ENCODE measurements around the gene GPRC5C.

Gene GPRC5C

GRCh38 chr17:74393346-74393942 lies 38.4 kb upstream of the GPRC5C start:
- Histone ChIP-seq H3K27me3 (no peaks in the 10 kb centered on the region), H3K27ac (no peak overlapping the region), H3K9me3 (no peaks in the 10 kb centered on the region), H3K36me3 (no peaks in the 10 kb centered on the region), H3K4me1 (ENCODE audit: control insufficient read depth in 1 of 2, insufficient read depth in 1 of 2, low read depth in 1 of 2, low read length in 1 of 2) (peaks cover 22 to 23% of the 10 kb centered on the region in 2 experiments), H3K4me3 (ENCODE audit: low read depth in 1 of 2, low read length in 1 of 2) (no peak overlapping the region)
- no peak for TF ChIP-seq CTCF (IDR thresholded peaks at IDR 0.05)

- Histone ChIP-seq H3K4me1 (ENCODE audit: control insufficient read depth in 1 of 2, insufficient read depth in 1 of 2, low read depth in 1 of 2, low read length in 1 of 2) (peaks cover 21 to 23% of the 10 kb centered on the region in 2 experiments), H3K27me3 (no peaks in the 10 kb centered on the region), H3K36me3 (no peaks in the 10 kb centered on the region), H3K4me3 (ENCODE audit: low read depth in 1 of 2, low read length in 1 of 2) (no peak overlapping the region), H3K9me3 (no peaks in the 10 kb centered on the region), H3K27ac (no peak overlapping the region)
- no peak for TF ChIP-seq CTCF (IDR thresholded peaks at IDR 0.05)
These were observed 37.5 kb upstream of the GPRC5C start for GRCh38 chr17:74394275-74394950.

DNA sequence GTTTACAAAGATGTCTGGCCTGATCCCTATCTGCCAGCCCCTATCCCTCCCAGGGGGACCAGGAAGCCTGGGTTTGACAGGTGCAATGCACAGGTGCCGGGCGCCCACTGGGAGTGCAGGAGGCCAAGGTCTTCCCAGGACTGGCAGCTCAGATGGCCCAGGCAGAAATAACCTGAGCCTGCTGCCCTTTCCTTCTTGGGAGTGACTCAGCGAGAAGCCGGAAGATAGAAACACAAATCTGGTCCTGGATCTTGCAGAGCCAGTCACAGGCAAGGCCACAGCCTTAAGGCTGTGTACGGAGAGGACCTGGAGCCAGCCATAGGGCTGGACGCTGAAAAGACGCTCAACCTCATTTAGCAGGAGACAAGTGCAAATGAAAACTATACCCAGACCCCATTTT lies 36.9 kb upstream of the GPRC5C start:
- no peak overlapping the region for H3K27ac ChIP-seq
- H3K4me3 ChIP-seq (ENCODE audit: low read depth in 1 of 2, low read length in 1 of 2) = no peak overlapping the region
- peaks cover 17 to 23% of the 10 kb centered on the region in 2 experiments for H3K4me1 ChIP-seq (ENCODE audit: control insufficient read depth in 1 of 2, insufficient read depth in 1 of 2, low read depth in 1 of 2, low read length in 1 of 2)
- H3K27me3 ChIP-seq = no peaks in the 10 kb centered on the region
- no peaks in the 10 kb centered on the region for H3K36me3 ChIP-seq
- no peak for TF ChIP-seq CTCF (IDR thresholded peaks at IDR 0.05)
- H3K9me3 ChIP-seq = no peaks in the 10 kb centered on the region

DNA sequence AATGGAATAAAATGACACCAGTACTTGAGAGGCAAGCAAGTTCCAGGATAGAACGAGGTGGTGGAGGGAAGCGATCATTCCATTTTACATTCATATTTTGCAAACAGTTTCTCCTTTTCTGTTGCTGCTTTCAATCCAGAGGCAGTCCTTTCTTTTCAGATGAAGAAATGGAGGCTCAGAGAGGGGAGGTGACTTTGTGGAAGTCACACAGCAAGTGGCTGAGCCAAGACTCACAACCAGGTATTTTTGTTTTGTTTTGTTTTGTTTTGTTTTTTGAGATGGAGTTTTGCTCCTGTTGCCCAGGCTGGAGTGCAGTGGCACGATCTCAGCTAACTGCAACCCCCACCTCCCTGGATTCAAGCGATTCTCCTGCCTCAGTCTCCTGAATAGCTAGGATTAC lies 35.3 kb upstream of the GPRC5C start:
- Histone ChIP-seq H3K27ac (no peak overlapping the region), H3K4me3 (ENCODE audit: low read depth in 1 of 2, low read length in 1 of 2) (no peak overlapping the region), H3K27me3 (no peaks in the 10 kb centered on the region), H3K4me1 (ENCODE audit: control insufficient read depth in 1 of 2, insufficient read depth in 1 of 2, low read depth in 1 of 2, low read length in 1 of 2) (peaks cover 7 to 12% of the 10 kb centered on the region in 2 experiments), H3K36me3 (no peaks in the 10 kb centered on the region), H3K9me3 (no peaks in the 10 kb centered on the region)
- no peak for TF ChIP-seq CTCF (IDR thresholded peaks at IDR 0.05)

DNA sequence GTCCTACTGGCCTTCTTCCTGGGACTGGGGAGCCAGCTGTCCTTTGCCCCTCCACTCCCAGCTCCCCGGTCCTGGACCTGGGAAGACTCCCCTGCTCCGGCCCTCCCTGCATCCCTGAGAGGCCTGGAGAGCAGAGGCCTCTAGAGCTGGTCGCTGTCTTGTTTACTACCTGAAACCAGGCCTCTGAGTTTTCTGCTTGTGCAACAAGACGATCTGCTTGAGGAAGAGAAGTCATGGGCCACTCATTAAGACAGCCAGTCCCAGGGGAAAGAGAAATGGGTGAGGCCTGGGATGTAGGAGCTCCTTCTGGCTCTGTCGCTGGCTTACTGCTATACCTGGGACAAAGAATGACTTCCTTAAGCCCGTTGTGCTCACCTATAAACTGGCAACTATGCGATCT lies 29.8 kb upstream of the GPRC5C start:
- peaks cover 12% of the 10 kb centered on the region for H3K27me3 ChIP-seq
- no peak for TF ChIP-seq CTCF (IDR thresholded peaks at IDR 0.05)
- no peaks in the 10 kb centered on the region for H3K9me3 ChIP-seq
- H3K36me3 ChIP-seq = no peaks in the 10 kb centered on the region
- H3K27ac ChIP-seq = no peak overlapping the region
- H3K4me1 ChIP-seq (ENCODE audit: control insufficient read depth in 1 of 2, insufficient read depth in 1 of 2, low read depth in 1 of 2, low read length in 1 of 2) = no peaks in the 10 kb centered on the region
- no peak overlapping the region for H3K4me3 ChIP-seq (ENCODE audit: low read depth in 1 of 2, low read length in 1 of 2)
